Epithelial cell of proximal tubule (primary cell): ENCODE results near the gene OSBPL10. TPM values are rescaled to one million over a fixed set of nuclear protein-coding genes. Genes with fewer than 3 reads are reported as not detected.

Experiments
- DNase-seq: peaks from one replicate; pipeline ENCODE4 v3.0.0-alpha.2; 2011; ENCODE audit warnings: low read depth
- H3K4me3 ChIP-seq: 2 replicates; pipeline ENCODE4 v1.5.1; 2011; ENCODE audit warnings: low read depth, mild to moderate bottlenecking, low read length
- total RNA-seq: library from RNA; depleted of rRNA; stranded (reverse); fragments of >200 nt; gene quantifications from 2 replicates; pipeline ENCODE4 v1.2.3, GENCODE V29; 2015
- TF ChIP-seq, protein P1 (sequence below): conservative IDR thresholded peaks from 2 replicates; pipeline ENCODE4 v1.5.1; 2012; ENCODE audit warnings: low read depth, mild to moderate bottlenecking, low read length

Gene OSBPL10
- total RNA-seq, 1 donor from 2014 or later, result 17.5 TPM

DNA sequence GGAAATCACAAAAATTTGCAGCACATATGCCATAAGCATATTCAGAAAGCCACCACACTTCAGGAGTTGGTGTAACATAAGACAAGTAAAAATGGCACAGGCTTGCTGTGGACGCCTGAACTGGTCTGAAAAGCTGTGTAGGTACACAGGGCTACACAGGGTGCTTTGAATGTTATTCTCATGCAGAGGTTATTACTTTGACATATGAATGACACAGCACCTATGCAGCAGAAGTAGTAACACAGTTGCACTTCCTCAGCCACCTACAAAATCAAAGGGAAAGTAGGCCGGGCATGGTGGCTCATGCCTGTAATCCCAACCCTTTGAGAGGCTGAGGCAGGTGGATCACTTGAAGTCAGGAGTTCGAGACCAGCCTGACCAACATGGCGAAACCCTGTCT is 54.5 kb downstream of the OSBPL10 start:
- no peak overlapping the region for H3K4me3 ChIP-seq
- TF ChIP-seq, protein P1, sequence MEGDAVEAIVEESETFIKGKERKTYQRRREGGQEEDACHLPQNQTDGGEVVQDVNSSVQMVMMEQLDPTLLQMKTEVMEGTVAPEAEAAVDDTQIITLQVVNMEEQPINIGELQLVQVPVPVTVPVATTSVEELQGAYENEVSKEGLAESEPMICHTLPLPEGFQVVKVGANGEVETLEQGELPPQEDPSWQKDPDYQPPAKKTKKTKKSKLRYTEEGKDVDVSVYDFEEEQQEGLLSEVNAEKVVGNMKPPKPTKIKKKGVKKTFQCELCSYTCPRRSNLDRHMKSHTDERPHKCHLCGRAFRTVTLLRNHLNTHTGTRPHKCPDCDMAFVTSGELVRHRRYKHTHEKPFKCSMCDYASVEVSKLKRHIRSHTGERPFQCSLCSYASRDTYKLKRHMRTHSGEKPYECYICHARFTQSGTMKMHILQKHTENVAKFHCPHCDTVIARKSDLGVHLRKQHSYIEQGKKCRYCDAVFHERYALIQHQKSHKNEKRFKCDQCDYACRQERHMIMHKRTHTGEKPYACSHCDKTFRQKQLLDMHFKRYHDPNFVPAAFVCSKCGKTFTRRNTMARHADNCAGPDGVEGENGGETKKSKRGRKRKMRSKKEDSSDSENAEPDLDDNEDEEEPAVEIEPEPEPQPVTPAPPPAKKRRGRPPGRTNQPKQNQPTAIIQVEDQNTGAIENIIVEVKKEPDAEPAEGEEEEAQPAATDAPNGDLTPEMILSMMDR, result no peak
- no peak for DNase-seq

DNA sequence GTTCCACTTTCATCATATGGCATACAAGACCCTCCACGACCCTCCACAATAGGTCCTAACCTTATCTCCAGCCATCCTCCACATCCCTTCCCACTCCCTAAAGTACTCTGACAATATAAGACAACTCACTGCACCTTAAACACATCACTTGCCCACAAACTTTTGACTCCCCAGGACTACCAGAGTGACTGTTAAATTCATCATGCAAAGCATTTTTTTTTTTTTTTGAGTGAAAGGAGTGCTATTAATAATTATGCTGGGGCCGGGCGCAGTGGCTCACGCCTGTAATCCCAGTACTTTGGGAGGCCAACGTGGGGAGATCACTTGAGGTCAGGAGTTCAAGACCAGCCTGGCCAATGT is 55.8 kb downstream of the OSBPL10 start:
- H3K4me3 ChIP-seq, result no peak overlapping the region
- DNase-seq, result no peak
- TF ChIP-seq, protein P1, result no peak

DNA sequence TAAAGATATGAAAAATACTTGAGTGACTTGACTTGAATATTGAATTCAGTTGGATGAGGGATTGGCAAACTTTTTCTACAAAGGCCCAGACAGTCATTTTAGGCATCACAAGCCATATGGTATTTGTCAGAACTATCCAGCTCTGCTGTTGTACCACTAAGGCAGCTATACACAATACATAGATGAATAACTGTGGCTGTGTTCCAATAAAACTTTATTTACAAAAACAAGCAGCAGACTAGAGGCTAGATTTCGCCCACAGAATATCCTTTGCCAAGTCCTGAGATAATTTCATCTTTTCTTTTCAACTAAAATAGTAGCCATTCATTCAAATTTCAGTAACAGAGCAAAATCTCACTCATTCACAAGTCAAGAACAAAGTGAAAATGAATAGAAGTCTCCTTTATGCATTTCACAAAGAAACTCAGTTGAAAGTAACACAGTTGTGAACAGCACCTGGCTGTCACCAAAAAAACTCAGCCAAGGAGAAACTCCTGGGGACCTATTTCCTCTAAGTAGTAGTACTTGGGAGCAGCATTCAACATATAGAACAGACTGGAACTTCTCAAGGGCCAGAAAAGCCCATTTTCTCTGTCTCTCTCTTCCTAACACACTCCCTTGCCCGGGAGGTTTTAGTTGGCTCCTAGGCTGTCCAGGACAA is 56.3 kb downstream of the OSBPL10 start:
- DNase-seq, result no peak
- TF ChIP-seq, protein P1, result no peak
- H3K4me3 ChIP-seq, result no peak overlapping the region

DNA sequence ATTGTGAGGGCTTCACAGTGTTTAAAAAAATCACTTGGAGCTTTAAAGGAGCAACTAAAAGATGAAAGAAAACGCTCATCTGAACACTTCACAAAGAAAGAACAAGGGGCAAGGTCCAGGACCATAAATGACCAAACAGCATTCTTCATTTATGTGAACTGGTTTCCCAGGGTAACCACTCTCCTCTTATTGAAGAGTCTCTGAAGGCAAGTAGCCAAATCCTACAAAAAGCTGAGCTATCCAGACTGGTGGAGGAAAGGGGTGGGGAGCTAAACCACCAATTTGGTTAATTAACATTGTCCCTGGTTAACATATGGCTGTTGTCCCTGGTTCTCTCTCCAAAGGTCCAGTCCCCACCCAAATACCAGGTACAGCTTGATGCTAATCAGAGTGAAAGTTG is 58.1 kb downstream of the OSBPL10 start:
- TF ChIP-seq, protein P1, result no peak
- H3K4me3 ChIP-seq, result no peak overlapping the region
- no peak for DNase-seq

DNA sequence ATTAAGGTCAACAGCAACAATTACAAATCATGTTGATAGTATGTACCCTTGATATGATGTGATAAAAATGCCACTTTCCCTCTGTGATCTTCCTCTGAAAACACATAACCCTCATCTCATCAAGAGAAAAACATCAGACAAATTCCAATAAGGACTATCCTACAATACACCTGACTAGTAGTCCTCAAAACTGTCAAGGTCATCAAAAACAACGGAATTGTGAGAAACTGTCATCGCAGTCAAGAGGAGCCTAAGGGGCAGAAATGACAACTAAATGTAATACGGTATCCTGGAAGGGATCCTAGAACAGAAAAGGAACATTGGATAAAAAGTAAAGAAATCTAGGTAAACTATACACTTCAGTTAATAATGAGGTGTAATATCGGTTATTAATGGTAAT is 59.2 kb downstream of the OSBPL10 start:
- TF ChIP-seq, protein P1, result no peak
- H3K4me3 ChIP-seq, result no peak overlapping the region
- DNase-seq, result no peak

DNA sequence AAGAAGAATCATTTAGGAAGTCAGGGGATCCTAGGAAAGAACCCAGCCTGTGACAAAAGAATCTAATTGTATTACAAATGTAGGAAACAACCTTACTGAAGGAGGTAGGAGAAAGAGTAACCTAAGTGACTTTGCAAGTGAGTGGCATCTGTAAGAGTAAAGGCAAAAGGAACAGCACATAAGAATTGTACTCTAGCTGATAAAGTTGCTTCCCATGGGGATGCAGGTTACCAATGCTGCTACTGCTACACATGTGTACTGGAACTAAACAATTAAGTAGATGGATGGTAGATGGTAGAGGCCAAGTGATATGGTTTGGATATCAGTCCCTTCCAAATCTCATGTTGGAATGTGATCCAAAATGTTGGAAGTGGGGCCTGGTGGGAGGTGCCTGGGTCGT is 60.8 kb downstream of the OSBPL10 start:
- no peak overlapping the region for H3K4me3 ChIP-seq
- DNase-seq, result no peak
- TF ChIP-seq, protein P1, result no peak

DNA sequence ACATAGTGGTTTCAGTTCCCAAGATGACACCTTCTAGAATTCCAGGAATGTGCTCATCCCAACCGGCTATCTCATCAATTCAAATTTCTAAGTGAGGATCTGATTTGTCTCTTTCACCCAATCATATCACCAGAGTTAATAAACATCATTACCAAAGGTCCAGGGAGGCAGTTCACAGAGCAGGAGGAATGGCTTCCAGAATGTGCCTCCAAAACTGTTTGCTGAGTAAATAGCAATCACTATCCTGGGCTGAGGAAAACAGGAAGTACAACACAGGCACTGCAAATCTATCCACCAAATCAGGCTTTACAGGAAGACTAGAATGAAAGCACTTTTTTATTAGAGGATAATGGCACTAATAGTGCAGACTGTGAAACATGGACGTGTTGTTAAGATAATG is 61.5 kb downstream of the OSBPL10 start:
- no peak for DNase-seq
- H3K4me3 ChIP-seq, result no peak overlapping the region
- TF ChIP-seq, protein P1, result no peak
